Activated CD4-positive, alpha-beta memory T cell treated with anti-CD3 and anti-CD28 coated beads for 36 hours (primary cell): ENCODE measurements around the gene CEACAM21. TPM values are rescaled to one million over a fixed set of nuclear protein-coding genes. Genes with fewer than 3 reads are reported as not detected.

ENCODE experiments used
- CTCF ChIA-PET: fragments of 350-600 bp; sonication (Branson Sonifier 250); formaldehyde crosslinking; loops from one replicate; lab custom pipeline; 2021; ENCODE audit warnings: antibody characterized with exemption, inconsistent platforms; lab: Charles Lee
- POLR2A ChIA-PET: fragments of 350-600 bp; sonication (Branson Sonifier 250); formaldehyde crosslinking; loops from one replicate; lab custom pipeline; 2021; ENCODE audit warnings: antibody characterized with exemption; lab: Charles Lee
- DNase-seq: peaks from one replicate; pipeline ENCODE4 v3.0.0-alpha.2; 2020
- H3K27ac Mint-ChIP-seq: one replicate; pipeline ENCODE4 v1.8.0; 2021; ENCODE audit warnings: mixed read lengths
- H3K27me3 Mint-ChIP-seq: one replicate; pipeline ENCODE4 v1.8.0; 2021; ENCODE audit warnings: mixed read lengths
- H3K36me3 Mint-ChIP-seq: one replicate; pipeline ENCODE4 v1.8.0; 2021; ENCODE audit warnings: mixed read lengths
- H3K4me1 Mint-ChIP-seq: one replicate; pipeline ENCODE4 v1.8.0; 2021; ENCODE audit warnings: low read depth, mixed read lengths
- H3K4me3 Mint-ChIP-seq: one replicate; pipeline ENCODE4 v1.8.0; 2021; ENCODE audit warnings: mild to moderate bottlenecking, mixed read lengths
- H3K9me3 Mint-ChIP-seq: one replicate; pipeline ENCODE4 v1.8.0; 2021; ENCODE audit warnings: mixed read lengths
- intact Hi-C: fragments of 100-400 bp; cut with micrococcal nuclease; formaldehyde crosslinking; loops from one replicate; pipeline ENCODE4 v1.15.1; 2023
- total RNA-seq, 2 experiments: library from RNA; stranded (reverse); gene quantifications; one replicate each; pipeline ENCODE4 v1.2.3, GENCODE V29; 2021

CEACAM21 gene
- total RNA-seq, 2 experiments from 2014 or later: 40.8 to 40.9 TPM

- H3K9me3 Mint-ChIP-seq: peaks cover 32% of the 10 kb centered on the region
- no peak overlapping the region for H3K4me3 Mint-ChIP-seq
- intact Hi-C loops: no loop called here
- no peaks in the 10 kb centered on the region for H3K27me3 Mint-ChIP-seq
- H3K4me1 Mint-ChIP-seq: peaks cover 3% of the 10 kb centered on the region
- CTCF ChIA-PET: no interaction called here
- POLR2A ChIA-PET: no interaction called here
- H3K36me3 Mint-ChIP-seq: peaks cover 43% of the 10 kb centered on the region
- H3K27ac Mint-ChIP-seq: no peak overlapping the region
- no peak for DNase-seq
Observed at GRCh38 chr19:41584931-41585330, 9.0 kb downstream of the CEACAM21 start.

- ChIA-PET CTCF (interaction anchor here (0.9 to 2.7 kb wide), 3 partner anchors 11 to 137 kb away, joined by 3 to 12 read pairs (median 7); no protein-coding TSS in a partner anchor), POLR2A (no interaction called here)
- intact Hi-C loops: no loop called here
Observed at GRCh38 chr19:41586064-41586463, 10.1 kb downstream of the CEACAM21 start.

GRCh38 chr19:41587101-41587837, 11.3 kb downstream of the CEACAM21 start:
- H3K4me1 Mint-ChIP-seq: no peaks in the 10 kb centered on the region
- H3K36me3 Mint-ChIP-seq: peaks cover 19% of the 10 kb centered on the region
- peaks cover 11% of the 10 kb centered on the region for H3K9me3 Mint-ChIP-seq
- ChIA-PET CTCF (interaction anchor here (0.6 to 2.7 kb wide), 6 partner anchors 10 to 388 kb away, joined by 3 to 12 read pairs (median 4); no protein-coding TSS in a partner anchor), POLR2A (no interaction called here)
- H3K27ac Mint-ChIP-seq: no peak overlapping the region
- intact Hi-C loops: no loop called here
- DNase-seq: no peak
- no peaks in the 10 kb centered on the region for H3K27me3 Mint-ChIP-seq
- H3K4me3 Mint-ChIP-seq: no peak overlapping the region

More at GRCh38 chr19:41586064-41586463, 10.1 kb downstream of the CEACAM21 start:
- Mint-ChIP-seq H3K27ac (no peak overlapping the region), H3K4me1 (no peaks in the 10 kb centered on the region), H3K4me3 (no peak overlapping the region), H3K9me3 (peaks cover 22% of the 10 kb centered on the region), H3K36me3 (peaks cover 31% of the 10 kb centered on the region), H3K27me3 (no peaks in the 10 kb centered on the region)
- no peak for DNase-seq

- CTCF ChIA-PET: interaction anchor here (0.6 to 2.7 kb wide), 5 partner anchors 10 to 387 kb away, joined by 3 to 12 read pairs (median 5); no protein-coding TSS in a partner anchor
- no peaks in the 10 kb centered on the region for H3K27me3 Mint-ChIP-seq
- H3K4me1 Mint-ChIP-seq: no peaks in the 10 kb centered on the region
- POLR2A ChIA-PET: no interaction called here
- intact Hi-C loops: no loop called here
- H3K36me3 Mint-ChIP-seq: peaks cover 14% of the 10 kb centered on the region
- DNase-seq: no peak
- no peak overlapping the region for H3K27ac Mint-ChIP-seq
- peaks cover 6% of the 10 kb centered on the region for H3K9me3 Mint-ChIP-seq
- no peak overlapping the region for H3K4me3 Mint-ChIP-seq
Observed at GRCh38 chr19:41587838-41588210, 11.9 kb downstream of the CEACAM21 start.

- ChIA-PET CTCF (interaction anchor here (1.0 to 2.7 kb wide), 3 partner anchors 9 to 139 kb away, joined by 5 to 12 read pairs (median 6); no protein-coding TSS in a partner anchor), POLR2A (no interaction called here)
- peaks cover 5% of the 10 kb centered on the region for H3K36me3 Mint-ChIP-seq
- DNase-seq: peak; percentile 42
- H3K4me1 Mint-ChIP-seq: no peaks in the 10 kb centered on the region
- H3K27me3 Mint-ChIP-seq: peaks cover 4% of the 10 kb centered on the region
- intact Hi-C loops: no loop called here
- no peaks in the 10 kb centered on the region for H3K9me3 Mint-ChIP-seq
- H3K27ac Mint-ChIP-seq: no peak overlapping the region
- no peak overlapping the region for H3K4me3 Mint-ChIP-seq
Observed at GRCh38 chr19:41588497-41589209, 12.7 kb downstream of the CEACAM21 start.

GRCh38 chr19:41589371-41589770, 13.4 kb downstream of the CEACAM21 start:
- H3K27me3 Mint-ChIP-seq: peaks cover 4% of the 10 kb centered on the region
- H3K9me3 Mint-ChIP-seq: no peaks in the 10 kb centered on the region
- H3K4me1 Mint-ChIP-seq: peaks cover under 1% of the 10 kb centered on the region
- peaks cover 2% of the 10 kb centered on the region for H3K36me3 Mint-ChIP-seq
- DNase-seq: no peak
- no peak overlapping the region for H3K4me3 Mint-ChIP-seq
- ChIA-PET CTCF (interaction anchor here (1.8 kb wide), 1 partner anchor 8 kb away, joined by 6 read pairs; no protein-coding TSS in a partner anchor), POLR2A (no interaction called here)
- H3K27ac Mint-ChIP-seq: no peak overlapping the region
- intact Hi-C loops: no loop called here

GRCh38 chr19:41590936-41591335, 15.0 kb downstream of the CEACAM21 start:
- Mint-ChIP-seq H3K4me1 (peaks cover 9% of the 10 kb centered on the region), H3K27ac (no peak overlapping the region), H3K27me3 (peaks cover 4% of the 10 kb centered on the region), H3K9me3 (no peaks in the 10 kb centered on the region), H3K36me3 (no peaks in the 10 kb centered on the region), H3K4me3 (no peak overlapping the region)
- intact Hi-C loops: loop anchor here (10.0 kb wide), 1 partner anchor 386 kb away; no protein-coding TSS in a partner anchor
- ChIA-PET CTCF (interaction anchor here (1.0 kb wide), 1 partner anchor 142 kb away, joined by 3 read pairs; no protein-coding TSS in a partner anchor), POLR2A (no interaction called here)
- DNase-seq: no peak

GRCh38 chr19:41591951-41592562, 16.1 kb downstream of the CEACAM21 start:
- intact Hi-C loops: loop anchor here (10.0 kb wide), 1 partner anchor 387 kb away; no protein-coding TSS in a partner anchor
- no peak for DNase-seq
- CTCF ChIA-PET: interaction anchor here (5.5 to 6.4 kb wide), 2 partner anchors 21 to 143 kb away, joined by 49 to 92 read pairs; no protein-coding TSS in a partner anchor
- Mint-ChIP-seq H3K27me3 (peaks cover 11% of the 10 kb centered on the region), H3K4me3 (no peak overlapping the region), H3K4me1 (peaks cover 9% of the 10 kb centered on the region), H3K9me3 (no peaks in the 10 kb centered on the region), H3K36me3 (no peaks in the 10 kb centered on the region), H3K27ac (no peak overlapping the region)
- POLR2A ChIA-PET: no interaction called here

GRCh38 chr19:41595258-41595889, 19.4 kb downstream of the CEACAM21 start:
- Mint-ChIP-seq H3K4me1 (peaks cover 12% of the 10 kb centered on the region), H3K9me3 (no peaks in the 10 kb centered on the region), H3K36me3 (no peaks in the 10 kb centered on the region), H3K27me3 (peaks cover 16% of the 10 kb centered on the region), H3K27ac (peak overlapping the region; percentile 18), H3K4me3 (no peak overlapping the region)
- ChIA-PET POLR2A (interaction anchor here (1.5 kb wide), 1 partner anchor 25 kb away, joined by 4 read pairs; no protein-coding TSS in a partner anchor), CTCF (interaction anchor here (1.2 to 6.4 kb wide), 12 partner anchors 10 to 403 kb away, joined by 3 to 92 read pairs (median 10); partner anchors contain the start of gene DMAC2)
- peak; percentile 86 for DNase-seq
- intact Hi-C loops: loop anchor here (1.0 to 10.0 kb wide), 3 partner anchors 33 to 391 kb away; no protein-coding TSS in a partner anchor

GRCh38 chr19:41595890-41596280, 19.9 kb downstream of the CEACAM21 start:
- DNase-seq: no peak
- intact Hi-C loops: loop anchor here (1.0 to 10.0 kb wide), 5 partner anchors 25 to 391 kb away; no protein-coding TSS in a partner anchor
- POLR2A ChIA-PET: interaction anchor here (1.5 kb wide), 1 partner anchor 25 kb away, joined by 4 read pairs; no protein-coding TSS in a partner anchor
- no peak overlapping the region for H3K4me3 Mint-ChIP-seq
- H3K27me3 Mint-ChIP-seq: peaks cover 16% of the 10 kb centered on the region
- H3K36me3 Mint-ChIP-seq: no peaks in the 10 kb centered on the region
- no peak overlapping the region for H3K27ac Mint-ChIP-seq
- CTCF ChIA-PET: interaction anchor here (0.9 to 6.4 kb wide), 12 partner anchors 10 to 403 kb away, joined by 3 to 92 read pairs (median 8); partner anchors contain the start of gene DMAC2
- peaks cover 12% of the 10 kb centered on the region for H3K4me1 Mint-ChIP-seq
- H3K9me3 Mint-ChIP-seq: no peaks in the 10 kb centered on the region

GRCh38 chr19:41597600-41598041, 21.7 kb downstream of the CEACAM21 start:
- no peaks in the 10 kb centered on the region for H3K9me3 Mint-ChIP-seq
- H3K27ac Mint-ChIP-seq: no peak overlapping the region
- intact Hi-C loops: loop anchor here (1.0 to 10.0 kb wide), 4 partner anchors 27 to 393 kb away; no protein-coding TSS in a partner anchor
- peak; percentile 80 for DNase-seq
- POLR2A ChIA-PET: no interaction called here
- CTCF ChIA-PET: interaction anchor here (0.7 to 6.4 kb wide), 28 partner anchors 8 to 393 kb away, joined by 3 to 92 read pairs (median 4); partner anchors contain the start of gene DMAC2
- H3K36me3 Mint-ChIP-seq: no peaks in the 10 kb centered on the region
- peak overlapping the region; percentile 42 for H3K4me3 Mint-ChIP-seq
- H3K27me3 Mint-ChIP-seq: peaks cover 16% of the 10 kb centered on the region
- H3K4me1 Mint-ChIP-seq: peaks cover 12% of the 10 kb centered on the region
